ENCODE measurements around the gene PASD1.

PASD1 gene

GRCh38 chrX:151714362-151714761, 150.9 kb downstream of the PASD1 start:
- H3K27me3 Mint-ChIP-seq: peaks cover 5% of the 10 kb centered on the region
- H3K4me1 Mint-ChIP-seq (ENCODE audit: low read depth): no peaks in the 10 kb centered on the region
- no peaks in the 10 kb centered on the region for H3K9me3 Mint-ChIP-seq
- no peaks in the 10 kb centered on the region for H3K36me3 Mint-ChIP-seq (ENCODE audit: low read depth)
- H3K4me3 Mint-ChIP-seq: no peak overlapping the region
- no peak overlapping the region for H3K27ac Mint-ChIP-seq
- intact Hi-C loops (cut with micrococcal nuclease): loop anchor here (5.0 kb wide), 1 partner anchor 918 kb away; no protein-coding TSS in a partner anchor

- Mint-ChIP-seq H3K27me3 (peaks cover 5% of the 10 kb centered on the region), H3K36me3 (ENCODE audit: low read depth) (no peaks in the 10 kb centered on the region), H3K4me1 (ENCODE audit: low read depth) (no peaks in the 10 kb centered on the region), H3K27ac (no peak within 1 kb of the TSS), H3K4me3 (no peak within 1 kb of the TSS), H3K9me3 (no peaks in the 10 kb centered on the region)
- intact Hi-C loops (cut with micrococcal nuclease): no loop called here
Measured at GRCh38 chrX:151715752-151716151, 152.3 kb downstream of the PASD1 start, which contains the start of gene FATE1. Gene FATE1, plus strand, starts transcription at chrX:151716035. Its CDS starts 85 bp downstream, at chrX:151716120.

GRCh38 chrX:151722241-151722846, 158.9 kb downstream of the PASD1 start:
- peaks cover 6% of the 10 kb centered on the region for H3K4me1 Mint-ChIP-seq (ENCODE audit: low read depth)
- intact Hi-C loops (cut with micrococcal nuclease): no loop called here

GRCh38 chrX:151723156-151723760, 159.8 kb downstream of the PASD1 start:
- Mint-ChIP-seq H3K4me1 (ENCODE audit: low read depth) (peaks cover 6% of the 10 kb centered on the region), H3K27me3 (no peaks in the 10 kb centered on the region), H3K4me3 (no peak overlapping the region), H3K27ac (no peak overlapping the region), H3K36me3 (ENCODE audit: low read depth) (no peaks in the 10 kb centered on the region), H3K9me3 (no peaks in the 10 kb centered on the region)
- intact Hi-C loops (cut with micrococcal nuclease): no loop called here

More at GRCh38 chrX:151722241-151722846, 158.9 kb downstream of the PASD1 start:
- Mint-ChIP-seq H3K27me3 (peaks cover 3% of the 10 kb centered on the region), H3K4me3 (no peak overlapping the region), H3K36me3 (ENCODE audit: low read depth) (no peaks in the 10 kb centered on the region), H3K27ac (no peak overlapping the region), H3K9me3 (no peaks in the 10 kb centered on the region)

GRCh38 chrX:151724563-151725337, 161.3 kb downstream of the PASD1 start:
- Mint-ChIP-seq H3K36me3 (ENCODE audit: low read depth) (no peaks in the 10 kb centered on the region), H3K27me3 (no peaks in the 10 kb centered on the region), H3K4me3 (no peak overlapping the region), H3K4me1 (ENCODE audit: low read depth) (peaks cover 6% of the 10 kb centered on the region), H3K9me3 (no peaks in the 10 kb centered on the region), H3K27ac (no peak overlapping the region)
- intact Hi-C loops (cut with micrococcal nuclease): no loop called here

GRCh38 chrX:151725338-151725614, 161.8 kb downstream of the PASD1 start:
- H3K36me3 Mint-ChIP-seq (ENCODE audit: low read depth): no peaks in the 10 kb centered on the region
- no peaks in the 10 kb centered on the region for H3K9me3 Mint-ChIP-seq
- H3K4me1 Mint-ChIP-seq (ENCODE audit: low read depth): peaks cover 6% of the 10 kb centered on the region
- intact Hi-C loops (cut with micrococcal nuclease): no loop called here
- no peak overlapping the region for H3K27ac Mint-ChIP-seq
- no peaks in the 10 kb centered on the region for H3K27me3 Mint-ChIP-seq
- no peak overlapping the region for H3K4me3 Mint-ChIP-seq

All from dendritic cell treated with granulocyte-macrophage colony-stimulating factor and Interleukin-4, amounts not matched to agents 40 ng/mL and 50 ng/mL, for 4 days (primary cell).